Natural killer cell (primary cell): ENCODE data around the gene WHAMM. TPM values are rescaled to one million over a fixed set of nuclear protein-coding genes. Genes with fewer than 3 reads are reported as not detected.

Source experiments
- ATAC-seq, 3 donors: fragments of 150-1000 bp in 2 of 3; fragments of 200-7000 bp in 1 of 3; cut with Tn5 transposase; 1 replicate in 1 of 3; 2 replicates in 2 of 3; pipeline ENCODE4 v1.10.0; 2021; ENCODE audit warnings: mild to moderate bottlenecking in 2 of 3, moderate library complexity in 2 of 3
- DNase-seq, 2 donors: peaks; one replicate each; pipeline versions ENCODE4 v3.0.0 to v3.0.0-alpha.2; 2013 to 2021; ENCODE audit warnings: mixed read lengths in 1 of 2
- H3K27ac ChIP-seq: one replicate; pipeline ENCODE4 v1.5.1; 2013; ENCODE audit warnings: mild to moderate bottlenecking, low read length
- H3K27me3 ChIP-seq: one replicate; pipeline ENCODE4 v1.6.1; 2013; ENCODE audit warnings: low read length; ENCODE audit not compliant: control insufficient read depth, insufficient read depth
- H3K36me3 ChIP-seq: one replicate; pipeline ENCODE4 v1.6.1; 2013; ENCODE audit warnings: low read length; ENCODE audit not compliant: control insufficient read depth, insufficient read depth
- H3K4me1 ChIP-seq: one replicate; pipeline ENCODE4 v1.6.1; 2013; ENCODE audit warnings: low read length; ENCODE audit not compliant: control insufficient read depth, insufficient read depth
- H3K4me3 ChIP-seq: one replicate; pipeline ENCODE4 v1.5.1; 2013; ENCODE audit warnings: low read length
- H3K9me3 ChIP-seq: one replicate; pipeline ENCODE4 v1.6.1; 2013; ENCODE audit warnings: low read length; ENCODE audit not compliant: control insufficient read depth, insufficient read depth
- H3K27ac Mint-ChIP-seq, 2 donors: one replicate each; pipeline ENCODE4 v1.8.0; 2022; ENCODE audit warnings: mild to moderate bottlenecking in 2 of 2, mixed read lengths in 2 of 2, moderate library complexity in 1 of 2
- H3K27me3 Mint-ChIP-seq, 2 donors: one replicate each; pipeline ENCODE4 v1.8.0; 2022; ENCODE audit warnings: low read depth in 2 of 2, mixed read lengths in 2 of 2
- H3K36me3 Mint-ChIP-seq: one replicate; pipeline ENCODE4 v1.8.0; 2022; ENCODE audit warnings: mixed read lengths
- H3K4me1 Mint-ChIP-seq, 2 donors: one replicate each; pipeline ENCODE4 v1.8.0; 2022; ENCODE audit warnings: mixed read lengths in 2 of 2
- H3K4me3 Mint-ChIP-seq: one replicate; pipeline ENCODE4 v1.8.0; 2022; ENCODE audit warnings: mild to moderate bottlenecking, moderate library complexity, mixed read lengths
- H3K9me3 Mint-ChIP-seq, 2 donors: one replicate each; pipeline ENCODE4 v1.8.0; 2022; ENCODE audit warnings: mixed read lengths in 2 of 2
- CTCF ChIP-seq: fragments of 200-600 bp; IDR thresholded peaks from one replicate; pipeline ENCODE4 v1.8.0; 2022; ENCODE audit warnings: antibody characterized with exemption
- WGBS: methylation state at CpG from one replicate; pipeline ENCODE4 v1.1.7; 2013; ENCODE audit warnings: missing lambda C conversion rate; ENCODE audit not compliant: insufficient coverage; 5-methylcytosine and 5-hydroxymethylcytosine counted together
- intact Hi-C: fragments of 100-400 bp; cut with micrococcal nuclease; formaldehyde crosslinking; loops from one replicate; pipeline ENCODE4 v1.14.2; 2022
- total RNA-seq, 4 donors: library from RNA; stranded (reverse); fragments of 120-200 nt in 1 of 4; gene quantifications; one replicate each; pipeline versions ENCODE4 v1.2.3 to v1.2.4, GENCODE V29; 2013 to 2022

The WHAMM gene
- total RNA-seq, 3 donors from 2014 or later (not counting 1 experiment from before 2014, with no cell fraction given) = 48.5 to 78.0 (median 67.6) TPM

- Mint-ChIP-seq H3K27ac (no peak overlapping the region), H3K4me3 (no peak overlapping the region), H3K36me3 (no peaks in the 10 kb centered on the region), H3K9me3 (no peaks in the 10 kb centered on the region), H3K4me1 (peaks cover 8 to 11% of the 10 kb centered on the region in 2 donors), H3K27me3 (no peaks in the 10 kb centered on the region)
- Histone ChIP-seq H3K4me1 (peaks cover 16% of the 10 kb centered on the region), H3K27me3 (no peaks in the 10 kb centered on the region), H3K9me3 (no peaks in the 10 kb centered on the region), H3K4me3 (no peak overlapping the region), H3K27ac (no peak overlapping the region), H3K36me3 (no peaks in the 10 kb centered on the region)
- ATAC-seq = no peak
- intact Hi-C loops = no loop called here
- no peak for TF ChIP-seq CTCF
- 78% methylated on average over 9 of the region's 9 CpGs for WGBS
- no peak for DNase-seq
Measured at GRCh38 chr15:82851981-82852511, 42.6 kb downstream of the WHAMM start.

- no peaks in the 10 kb centered on the region for H3K36me3 Mint-ChIP-seq
- no peaks in the 10 kb centered on the region for H3K9me3 Mint-ChIP-seq
- no peak overlapping the region for H3K27ac Mint-ChIP-seq
- WGBS = 47% methylated on average over 16 of the region's 16 CpGs
- H3K27ac ChIP-seq = no peak overlapping the region
- H3K36me3 ChIP-seq = no peaks in the 10 kb centered on the region
- TF ChIP-seq CTCF = no peak
- peaks cover 8 to 11% of the 10 kb centered on the region in 2 donors for H3K4me1 Mint-ChIP-seq
- H3K27me3 Mint-ChIP-seq = no peaks in the 10 kb centered on the region
- no peaks in the 10 kb centered on the region for H3K9me3 ChIP-seq
- intact Hi-C loops = no loop called here
- no peak overlapping the region for H3K4me3 Mint-ChIP-seq
- DNase-seq (peak in 1 of 2 donors; percentile 43), ATAC-seq (no peak)
- H3K4me1 ChIP-seq = peaks cover 16% of the 10 kb centered on the region
- no peaks in the 10 kb centered on the region for H3K27me3 ChIP-seq
- no peak overlapping the region for H3K4me3 ChIP-seq
Measured at GRCh38 chr15:82852941-82853561, 43.6 kb downstream of the WHAMM start.

GRCh38 chr15:82854554-82854953, 45.1 kb downstream of the WHAMM start:
- Mint-ChIP-seq H3K27me3 (no peaks in the 10 kb centered on the region), H3K4me1 (peaks cover 4 to 5% of the 10 kb centered on the region in 2 donors)
- H3K36me3 ChIP-seq = no peaks in the 10 kb centered on the region

More at GRCh38 chr15:82854554-82854953, 45.1 kb downstream of the WHAMM start:
- ATAC-seq = no peak
- no peaks in the 10 kb centered on the region for H3K27me3 ChIP-seq
- no peak overlapping the region for H3K4me3 ChIP-seq
- Mint-ChIP-seq H3K9me3 (no peaks in the 10 kb centered on the region), H3K36me3 (no peaks in the 10 kb centered on the region), H3K4me3 (no peak overlapping the region), H3K27ac (no peak overlapping the region)
- no peak for DNase-seq
- no peak overlapping the region for H3K27ac ChIP-seq
- no peaks in the 10 kb centered on the region for H3K9me3 ChIP-seq
- peaks cover 14% of the 10 kb centered on the region for H3K4me1 ChIP-seq
- 90% methylated on average over 21 of the region's 21 CpGs for WGBS
- no peak for TF ChIP-seq CTCF
- intact Hi-C loops = no loop called here
